ENCODE measurements around the gene SLC49A3.
"Not testable (repeated sequence)": the region's sequence is repeated elsewhere in the genome, so short reads cannot be mapped to it uniquely, and the experiment has no call there.

DNA sequence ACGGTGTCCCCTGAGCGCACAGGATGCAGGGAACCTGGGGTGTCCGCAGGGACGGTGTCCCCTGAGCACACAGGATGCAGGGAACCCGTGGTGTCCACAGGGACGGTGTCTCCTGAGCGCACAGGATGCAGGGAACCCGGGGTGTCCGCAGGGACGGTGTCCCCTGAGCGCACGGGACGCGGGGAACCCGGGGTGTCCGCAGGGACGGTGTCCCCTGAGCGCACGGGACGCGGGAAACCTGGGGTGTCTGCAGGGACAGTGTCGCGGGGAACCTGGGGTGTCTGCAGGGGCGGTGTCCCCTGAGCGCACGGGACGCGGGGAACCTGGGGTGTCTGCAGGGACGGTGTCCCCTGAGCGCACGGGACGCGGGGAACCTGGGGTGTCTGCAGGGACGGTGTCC is 47.6 kb upstream of the SLC49A3 start:
- TF ChIP-seq POLR2A (IDR thresholded peaks at IDR 0.05; ENCODE audit: low read length); GATA1 (IDR thresholded peaks at IDR 0.05; ENCODE audit: low read depth, low read length): not testable (repeated sequence)

Data from erythroblast (primary cell).